RKO (cell line): ENCODE results near the gene APOE.
"Not testable (repeated sequence)": the region's sequence is repeated elsewhere in the genome, so short reads cannot be mapped to it uniquely, and the experiment has no call there.

Experiments used
- DNase-seq: peaks from one replicate; pipeline ENCODE4 v3.0.0-alpha.2; 2016; ENCODE audit warnings: low spot score

The APOE gene

GRCh38 chr19:44905437-44906160 is at the start of gene APOE:
TSS of gene APOE (plus strand) at chr19:44905796. CDS start at chr19:44906625, 829 bp downstream.
- DNase-seq = no peak

GRCh38 chr19:44856421-44857083 is 49.0 kb upstream of the APOE start:
- DNase-seq = no peak

DNA sequence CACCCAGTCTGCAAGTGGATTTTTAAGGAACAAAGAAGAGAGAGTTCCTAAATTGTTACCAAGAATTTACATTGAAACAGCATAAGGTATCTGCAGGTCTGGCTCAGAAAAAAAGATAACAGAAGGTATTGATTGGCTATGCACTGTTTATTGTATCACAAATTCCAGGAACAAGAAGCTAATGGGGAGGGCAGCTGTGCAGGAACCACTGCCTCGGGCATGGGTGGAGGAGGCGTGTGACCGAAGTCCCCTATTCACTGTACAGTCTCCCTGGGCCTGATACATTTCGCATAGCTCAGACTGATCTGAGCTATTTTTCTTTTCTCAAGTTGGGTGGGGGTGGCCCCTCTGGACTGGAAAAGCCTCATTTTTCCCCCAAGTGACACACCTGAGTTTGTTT is 47.8 kb upstream of the APOE start:
- no peak for DNase-seq

DNA sequence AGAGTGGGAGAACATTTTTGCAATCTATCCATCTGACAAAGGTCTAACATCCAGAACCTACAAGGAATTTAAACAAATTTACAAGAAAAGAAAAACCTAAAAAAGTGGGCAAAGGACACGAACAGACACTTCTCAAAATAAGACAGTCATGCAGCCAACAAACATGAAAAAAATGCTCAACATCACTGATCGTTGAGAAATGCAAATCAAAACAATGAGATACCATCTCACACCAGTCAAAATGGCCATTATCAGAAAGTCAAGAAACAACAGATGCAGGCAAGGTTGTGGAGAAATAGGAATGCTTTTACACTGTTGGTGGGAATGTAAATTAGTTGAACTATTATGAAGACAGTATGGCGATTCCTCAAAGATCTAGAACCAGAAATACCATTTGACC is 44.0 kb upstream of the APOE start:
- DNase-seq = not testable (repeated sequence)

GRCh38 chr19:44863990-44864389 is 41.6 kb upstream of the APOE start:
- no peak for DNase-seq

GRCh38 chr19:44865196-44865767 is 40.3 kb upstream of the APOE start:
- DNase-seq = no peak

- no peak for DNase-seq
These were observed 38.9 kb upstream of the APOE start for GRCh38 chr19:44866664-44867063.

DNA sequence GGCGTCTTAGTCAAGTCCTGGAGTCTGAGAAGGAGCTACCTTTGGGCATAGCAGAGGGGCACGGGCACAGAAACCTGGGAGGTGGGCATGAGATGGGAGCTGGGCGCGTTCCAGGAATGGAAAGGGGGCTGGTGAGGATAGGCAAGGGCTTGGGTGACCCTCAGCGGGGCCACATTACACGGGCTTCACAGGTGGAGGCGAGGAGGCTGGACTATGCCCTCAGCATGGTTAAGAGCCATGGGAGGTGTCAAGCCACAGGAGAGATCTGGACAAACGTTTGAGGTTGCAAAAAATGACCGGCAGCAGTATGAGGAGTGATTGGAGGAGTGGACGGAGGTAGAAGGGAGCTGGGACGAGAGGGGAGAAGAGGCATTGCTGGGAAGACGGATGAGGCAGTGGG is 38.0 kb upstream of the APOE start:
- DNase-seq = no peak

- DNase-seq = no peak
These were observed 35.7 kb upstream of the APOE start for GRCh38 chr19:44869733-44870470.

- DNase-seq = no peak
These were observed 33.8 kb upstream of the APOE start for GRCh38 chr19:44871809-44872208.

DNA sequence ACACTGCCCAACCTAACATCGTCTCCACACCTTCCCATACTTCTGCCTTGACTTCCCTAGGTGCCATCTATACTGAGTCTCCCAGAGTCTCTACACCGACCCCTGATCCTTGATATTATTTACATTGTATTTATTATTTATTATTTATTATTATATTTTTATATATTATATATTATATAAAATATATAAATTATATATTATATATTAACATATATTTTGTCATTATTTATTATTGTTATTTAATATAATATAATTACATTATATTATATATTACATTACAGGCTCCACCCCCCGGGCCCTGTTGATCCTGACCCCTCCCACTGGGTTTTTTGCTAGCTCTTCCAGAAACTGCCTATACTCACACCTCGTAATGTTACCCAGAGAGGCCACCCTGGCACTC is 32.9 kb upstream of the APOE start:
- DNase-seq = no peak

DNA sequence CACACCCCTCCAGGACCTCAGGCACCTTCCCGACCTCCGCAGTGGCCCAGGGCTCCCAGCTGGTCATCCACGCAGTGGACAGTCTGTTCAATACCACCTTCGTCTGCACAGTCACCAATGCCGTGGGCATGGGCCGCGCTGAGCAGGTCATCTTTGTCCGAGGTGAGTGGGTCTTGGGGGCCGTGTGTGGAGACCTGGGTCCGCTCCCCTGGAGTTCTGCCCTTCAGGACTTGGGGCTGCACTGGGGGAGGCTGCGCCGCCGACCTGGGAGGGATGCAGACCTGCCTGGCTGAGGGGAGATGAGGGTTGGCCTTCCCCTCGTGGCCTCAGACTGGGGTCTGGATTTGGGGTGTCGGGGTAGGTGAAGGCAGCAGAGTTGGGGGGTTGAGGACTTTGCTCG is 31.3 kb upstream of the APOE start:
- no peak for DNase-seq

GRCh38 chr19:44875666-44876451 is 29.7 kb upstream of the APOE start:
- no peak for DNase-seq

- DNase-seq = no peak
These were observed 28.6 kb upstream of the APOE start for GRCh38 chr19:44876930-44877535.

GRCh38 chr19:44878120-44878865 is 27.3 kb upstream of the APOE start:
- DNase-seq = no peak

DNA sequence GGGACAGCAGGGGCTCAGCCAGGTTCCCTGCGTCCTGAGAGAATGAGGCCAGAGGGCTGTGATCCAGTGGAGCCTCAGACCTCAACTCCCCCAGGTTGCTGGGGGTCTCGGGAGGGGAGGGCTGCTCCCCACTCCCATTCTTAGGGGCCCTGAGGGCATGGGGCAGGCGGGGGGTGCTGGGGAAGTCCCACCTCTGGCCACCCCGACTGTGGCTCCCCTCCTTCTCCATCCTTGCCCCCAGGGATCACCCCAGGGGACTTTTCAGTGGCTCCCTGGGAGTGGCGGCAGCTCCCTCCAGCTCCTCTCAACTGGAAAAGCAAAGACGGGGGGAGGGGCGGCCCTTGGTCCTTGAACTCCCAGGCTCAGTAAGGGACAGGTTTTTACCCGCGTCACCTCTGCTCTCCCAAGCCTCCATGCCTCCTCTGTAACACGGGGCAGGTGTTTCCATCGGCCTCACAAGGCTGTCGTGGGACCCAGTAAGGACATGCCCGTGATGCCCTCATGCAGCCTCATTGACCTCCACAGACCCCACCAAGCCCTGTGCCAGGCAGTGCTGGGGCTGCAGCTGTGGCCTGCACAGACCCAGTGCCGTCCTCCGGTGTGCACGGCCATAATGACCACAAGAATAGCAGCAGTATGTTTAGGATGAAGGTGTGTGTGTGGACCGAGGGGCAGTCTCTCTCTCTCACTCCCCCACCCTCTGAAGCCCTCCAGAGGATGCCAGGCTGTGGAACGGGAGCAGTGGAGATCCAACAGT is 26.1 kb upstream of the APOE start:
- no peak for DNase-seq

DNA sequence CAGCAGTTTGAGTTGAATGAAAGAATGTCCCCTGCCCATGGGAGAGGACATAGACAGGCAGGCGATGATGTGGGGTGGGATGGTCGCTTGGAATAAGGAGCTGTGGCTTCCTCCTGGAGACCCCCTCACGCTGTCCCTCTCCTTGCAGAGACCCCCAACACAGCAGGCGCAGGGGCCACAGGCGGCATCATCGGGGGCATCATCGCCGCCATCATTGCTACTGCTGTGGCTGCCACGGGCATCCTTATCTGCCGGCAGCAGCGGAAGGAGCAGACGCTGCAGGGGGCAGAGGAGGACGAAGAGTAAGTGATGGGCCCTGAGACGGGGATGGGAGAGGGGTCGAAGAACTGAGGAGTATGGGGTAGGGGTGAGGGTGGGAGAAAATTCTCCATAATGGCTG is 23.5 kb upstream of the APOE start:
- no peak for DNase-seq

GRCh38 chr19:44882619-44883397 is 22.8 kb upstream of the APOE start:
- not testable (repeated sequence) for DNase-seq

DNA sequence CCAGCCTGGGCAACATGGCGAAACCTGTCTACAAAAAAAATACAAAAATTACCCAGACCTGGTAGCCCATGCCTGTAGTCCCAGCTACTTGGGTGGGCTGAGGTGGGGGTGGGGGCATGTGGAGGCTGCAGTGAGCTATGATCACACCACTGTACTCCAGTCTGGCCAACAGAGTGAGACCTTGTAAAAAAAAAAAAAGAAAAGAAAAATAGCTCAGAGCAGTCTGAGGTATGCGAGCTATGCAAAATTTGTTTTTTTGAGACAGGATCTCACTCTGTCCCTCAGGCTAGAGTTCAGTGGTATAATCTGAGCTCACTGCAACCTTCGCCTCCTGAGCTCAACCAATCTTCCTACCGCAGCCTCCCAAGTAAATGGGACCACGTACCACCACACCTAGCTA is 21.7 kb upstream of the APOE start:
- DNase-seq = no peak
